HG03457 (cell line): Measurements from ENCODE around the gene BCAS3.
"Not testable (repeated sequence)": the region's sequence is repeated elsewhere in the genome, so short reads cannot be mapped to it uniquely, and the experiment has no call there.

Source experiments
- ATAC-seq: cut with Tn5 transposase; IDR thresholded peaks from one replicate; pipeline ENCODE4 v1.9.1; 2021; ENCODE audit warnings: moderate number of reproducible peaks; ENCODE audit not compliant: unreplicated experiment

Gene BCAS3

DNA sequence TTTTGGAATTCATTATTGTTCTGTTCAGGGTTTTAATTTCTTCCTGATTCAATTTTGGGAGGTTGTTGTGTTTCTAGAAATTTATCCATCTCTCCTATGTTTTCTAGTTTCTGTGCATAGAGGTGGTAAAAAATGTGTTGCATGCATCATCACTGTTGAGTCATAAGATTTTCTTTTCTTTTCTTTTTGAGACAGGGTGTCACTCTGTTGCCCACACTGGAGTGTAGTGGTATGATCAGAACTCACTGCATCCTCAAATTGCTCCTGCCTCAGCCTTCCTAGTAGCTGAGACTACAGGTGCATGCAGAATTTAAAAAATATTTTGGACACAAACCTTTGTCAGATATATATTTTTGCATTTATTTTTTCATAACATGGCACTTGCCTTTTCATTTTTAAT is 184.8 kb downstream of the BCAS3 start:
- no peak for ATAC-seq

DNA sequence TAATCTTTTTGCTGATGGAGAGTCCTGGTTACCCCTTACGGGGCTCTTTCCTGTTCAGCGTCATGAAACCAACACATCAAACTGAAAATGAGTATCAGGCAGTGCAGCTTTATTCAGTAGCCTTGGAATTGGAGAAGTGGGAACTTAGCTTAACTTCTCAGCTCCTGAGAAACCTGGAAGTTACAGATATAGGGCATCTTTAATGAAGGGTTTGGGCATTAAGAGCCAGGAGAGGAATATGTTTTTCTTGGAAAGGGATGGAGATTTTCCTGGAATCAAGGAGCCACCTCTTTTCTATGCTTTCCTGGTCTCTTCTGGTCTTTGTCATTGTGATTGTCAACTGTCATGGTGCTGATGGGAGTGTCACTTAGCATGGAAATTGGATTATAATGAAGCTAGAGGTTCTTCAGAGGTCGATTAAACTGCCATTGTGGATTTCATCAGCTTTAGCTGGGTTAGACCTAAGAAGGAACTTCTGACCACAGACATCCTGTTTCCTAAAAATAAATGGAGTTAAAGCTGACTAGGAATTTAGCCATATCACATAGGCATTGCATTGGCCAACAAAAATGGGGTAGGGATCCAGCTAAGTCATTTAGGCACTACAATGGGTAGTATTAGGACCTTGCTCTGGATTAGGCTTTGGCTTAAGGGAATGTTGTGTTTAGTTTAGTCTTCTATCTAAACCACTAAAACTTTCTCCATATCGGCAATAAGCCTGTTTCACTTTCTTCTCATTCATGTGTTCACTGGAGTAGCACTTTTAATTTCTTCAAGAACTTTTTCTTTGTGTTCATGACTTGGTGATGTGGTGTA is 186.4 kb downstream of the BCAS3 start:
- no peak for ATAC-seq

DNA sequence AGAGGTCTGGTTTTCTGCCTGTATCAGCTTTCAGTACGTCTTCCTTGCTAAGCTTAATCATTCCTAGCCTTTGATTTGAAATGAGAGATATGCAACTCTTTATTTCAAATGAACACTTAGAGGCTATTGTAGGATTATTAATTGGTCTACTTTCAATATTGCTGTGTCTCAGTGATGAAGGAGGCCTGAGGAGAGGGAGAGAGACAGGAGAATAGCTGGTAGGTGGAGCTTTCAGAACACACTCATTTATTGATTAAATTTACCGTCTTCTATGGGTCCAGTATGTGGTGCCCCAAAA is 187.0 kb downstream of the BCAS3 start:
- no peak for ATAC-seq

DNA sequence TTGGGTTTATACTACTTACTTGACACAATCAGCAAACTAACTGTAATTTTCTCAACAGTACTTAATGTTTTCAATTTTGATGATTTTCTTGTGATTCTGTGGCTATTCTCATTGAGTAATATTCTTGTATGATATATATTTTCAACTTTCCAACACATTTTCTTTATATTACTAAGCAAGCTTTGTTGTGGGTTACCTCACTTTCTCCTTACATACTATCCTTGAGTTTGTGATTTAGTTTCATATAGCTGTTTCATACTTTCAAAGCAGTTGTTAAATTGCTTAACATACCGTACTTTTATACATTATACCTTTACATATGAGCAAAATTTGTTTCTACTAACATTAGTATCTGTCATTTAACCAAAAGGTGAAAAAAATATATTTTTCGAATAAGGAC is 197.1 kb downstream of the BCAS3 start:
- ATAC-seq = no peak

DNA sequence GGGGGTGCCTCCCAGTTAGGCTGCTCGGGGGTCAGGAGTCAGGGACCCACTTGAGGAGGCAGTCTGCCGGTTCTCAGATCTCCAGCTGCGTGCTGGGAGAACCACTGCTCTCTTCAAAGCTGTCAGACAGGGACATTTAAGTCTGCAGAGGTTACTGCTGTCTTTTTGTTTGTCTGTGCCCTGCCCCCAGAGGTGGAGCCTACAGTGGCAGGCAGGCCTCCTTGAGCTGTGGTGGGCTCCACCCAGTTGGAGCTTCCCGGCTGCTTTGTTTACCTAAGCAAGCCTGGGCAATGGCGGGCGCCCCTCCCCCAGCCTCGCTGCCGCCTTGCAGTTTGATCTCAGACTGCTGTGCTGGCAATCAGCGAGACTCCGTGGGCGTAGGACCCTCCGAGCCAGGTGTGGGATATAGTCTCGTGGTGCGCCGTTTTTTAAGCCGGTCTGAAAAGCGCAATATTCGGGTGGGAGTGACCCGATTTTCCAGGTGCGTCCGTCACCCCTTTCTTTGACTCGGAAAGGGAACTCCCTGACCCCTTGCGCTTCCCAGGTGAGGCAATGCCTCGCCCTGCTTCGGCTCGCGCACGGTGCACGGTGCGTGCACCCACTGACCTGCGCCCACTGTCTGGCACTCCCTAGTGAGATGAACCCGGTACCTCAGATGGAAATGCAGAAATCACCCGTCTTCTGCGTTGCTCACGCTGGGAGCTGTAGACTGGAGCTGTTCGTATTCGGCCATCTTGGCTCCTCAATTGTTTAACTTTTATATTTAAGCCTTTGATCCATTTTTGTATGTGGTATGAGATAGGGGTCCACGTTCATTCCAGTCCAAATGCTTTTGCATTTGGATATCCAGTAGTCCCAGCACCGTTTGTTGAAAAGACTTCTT is 209.3 kb downstream of the BCAS3 start:
- not testable (repeated sequence) for ATAC-seq

DNA sequence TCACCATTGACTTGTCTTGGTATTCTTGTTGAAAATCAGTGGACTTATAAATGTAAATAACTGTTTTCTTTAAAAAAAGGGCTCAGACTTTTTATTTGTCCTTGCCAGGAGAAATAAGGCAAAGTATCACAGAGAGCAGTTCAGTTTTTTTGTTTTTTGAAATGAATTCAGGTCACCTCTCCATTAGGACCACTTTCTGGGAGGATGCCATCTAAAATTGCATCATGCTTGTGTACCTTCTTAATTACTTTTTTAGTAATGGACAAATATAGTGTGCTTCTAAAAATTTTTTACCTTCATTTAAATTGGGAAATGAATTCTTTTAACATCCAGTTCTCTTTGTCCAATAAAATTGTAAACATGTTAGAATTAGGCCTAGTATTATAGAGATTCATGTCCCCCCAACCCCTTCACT is 210.0 kb downstream of the BCAS3 start:
- ATAC-seq = no peak

DNA sequence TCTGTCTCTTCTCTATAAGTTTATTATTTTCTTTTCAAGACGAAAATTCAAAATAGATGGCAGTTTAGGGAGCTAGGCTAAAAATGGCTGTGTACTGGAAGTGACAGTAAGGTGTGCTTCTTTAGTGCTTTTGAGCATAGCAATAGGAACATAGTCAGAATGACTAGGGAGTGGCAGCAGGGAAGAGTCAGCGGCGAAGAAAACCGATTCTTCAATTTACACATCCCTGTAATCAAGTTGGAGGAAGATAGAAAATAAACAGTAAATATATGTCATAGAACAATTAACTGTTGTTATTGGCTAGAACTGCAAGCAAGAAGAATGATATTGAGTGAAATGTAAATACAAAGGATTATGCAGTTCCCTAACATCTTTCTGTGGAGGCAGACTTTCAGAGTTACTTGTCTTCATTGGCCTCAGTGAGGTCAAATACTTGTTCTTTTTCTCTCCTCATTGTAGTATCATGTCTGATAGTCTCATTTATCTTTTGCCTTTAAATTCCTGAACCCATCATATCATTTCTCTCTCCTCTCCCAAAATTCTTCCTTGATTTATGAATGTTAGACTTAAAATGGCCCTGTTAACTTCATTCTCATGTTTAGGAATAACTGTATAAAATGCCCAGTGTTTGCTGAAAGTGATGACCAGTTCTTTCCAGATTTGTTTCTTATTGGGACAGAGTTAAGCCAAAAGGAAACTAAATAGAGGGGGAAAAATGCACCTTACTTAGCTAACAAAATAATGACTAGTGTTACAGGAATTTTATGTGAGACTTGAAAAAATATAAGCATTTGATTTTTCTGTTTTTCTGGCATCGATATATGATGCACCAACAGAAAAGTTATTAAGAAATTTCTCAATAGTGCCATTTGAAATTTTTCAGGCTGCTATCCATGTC is 211.4 kb downstream of the BCAS3 start:
- no peak for ATAC-seq

DNA sequence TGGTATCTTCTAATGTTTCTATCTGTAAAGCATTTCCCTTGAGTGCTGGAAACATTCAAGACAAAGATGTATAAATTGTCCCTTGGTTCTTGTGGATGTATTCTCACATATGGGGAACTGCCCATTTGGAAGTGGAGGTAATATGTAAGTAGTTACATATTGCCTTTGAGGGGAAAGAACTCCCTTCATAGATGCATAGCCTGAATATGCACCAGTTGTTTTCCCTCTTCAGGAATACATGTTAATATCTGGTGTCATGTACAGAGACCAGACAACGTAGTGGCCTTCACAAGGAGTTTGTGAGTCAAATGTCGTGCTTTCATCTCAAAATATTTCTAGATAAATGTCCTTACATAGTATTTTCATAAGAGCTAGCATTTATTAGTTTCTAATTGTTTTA is 213.5 kb downstream of the BCAS3 start:
- no peak for ATAC-seq

DNA sequence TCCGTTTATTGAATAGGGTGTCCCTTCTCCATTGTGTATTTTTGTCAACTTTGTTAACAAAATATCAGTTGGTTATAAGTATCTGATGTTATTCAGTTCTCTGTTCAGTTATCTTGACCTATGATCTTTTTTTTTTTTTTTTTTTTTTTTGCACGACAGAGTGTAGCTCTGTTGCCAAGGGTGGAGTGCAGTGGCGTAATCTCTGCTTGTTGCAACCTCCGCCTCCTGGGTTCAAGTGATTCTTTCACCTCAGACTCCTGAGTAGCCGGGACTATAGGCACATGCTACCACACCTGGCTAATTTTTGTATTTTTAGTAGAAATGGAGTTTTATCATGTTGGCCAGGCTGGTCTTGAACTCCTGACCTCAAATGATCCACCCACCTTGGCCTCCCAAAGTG is 215.8 kb downstream of the BCAS3 start:
- no peak for ATAC-seq

DNA sequence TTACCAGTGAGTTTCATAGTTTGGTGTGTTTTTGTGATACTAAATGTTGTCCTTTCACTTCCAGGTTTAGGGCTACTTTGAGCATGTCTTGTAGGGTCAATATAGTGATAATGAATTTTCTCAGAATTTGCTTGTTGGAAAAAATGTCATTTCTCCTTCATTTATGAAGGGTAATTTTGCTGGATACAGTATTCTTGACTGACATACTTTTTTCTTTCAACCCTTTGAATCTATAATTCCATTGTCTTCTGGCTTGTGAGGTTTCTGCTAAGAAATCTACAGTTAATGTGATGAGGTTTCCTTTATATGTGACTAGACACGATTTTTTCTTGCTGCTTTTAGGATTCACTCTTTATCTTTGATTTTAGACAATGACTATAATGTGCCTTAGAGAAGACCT is 219.3 kb downstream of the BCAS3 start:
- no peak for ATAC-seq

DNA sequence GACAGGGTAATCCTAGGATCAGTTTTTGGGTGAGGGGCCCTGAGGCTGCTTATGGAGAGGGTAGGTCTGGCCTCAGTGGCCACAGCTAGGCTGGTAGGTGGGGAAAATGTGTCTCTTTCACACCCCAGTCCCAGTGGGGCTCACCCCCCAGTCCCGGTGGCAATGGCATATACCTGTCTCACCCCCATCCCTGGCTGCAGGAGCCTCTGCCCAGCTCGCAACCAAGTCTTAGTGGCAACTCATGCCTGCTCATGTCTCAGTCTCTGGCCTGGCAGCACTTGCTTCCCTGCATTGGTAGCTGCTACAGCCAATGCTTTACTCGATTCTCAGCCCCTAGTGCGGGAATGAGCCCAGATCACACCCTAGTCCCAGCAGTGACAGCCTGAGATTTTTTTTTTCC is 221.5 kb downstream of the BCAS3 start:
- ATAC-seq = no peak

DNA sequence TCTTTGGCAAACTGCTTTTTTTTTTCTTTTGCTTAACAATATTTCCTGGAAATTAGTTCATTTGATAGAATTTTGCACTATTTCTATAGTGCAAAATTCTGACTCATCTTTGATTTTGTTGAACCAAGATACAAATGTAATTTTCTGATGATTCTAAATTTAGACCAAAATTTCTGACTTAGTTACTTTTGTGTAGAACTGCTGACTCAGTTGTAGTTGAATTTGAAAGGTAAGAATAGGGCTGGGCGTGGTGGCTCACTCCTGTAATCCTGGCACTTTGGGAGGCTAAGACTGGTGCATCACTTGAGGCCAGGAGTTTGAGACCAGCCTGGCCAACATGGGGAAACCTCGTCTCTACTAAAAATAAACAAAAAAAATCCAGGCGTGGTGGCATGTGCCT is 223.0 kb downstream of the BCAS3 start:
- no peak for ATAC-seq

DNA sequence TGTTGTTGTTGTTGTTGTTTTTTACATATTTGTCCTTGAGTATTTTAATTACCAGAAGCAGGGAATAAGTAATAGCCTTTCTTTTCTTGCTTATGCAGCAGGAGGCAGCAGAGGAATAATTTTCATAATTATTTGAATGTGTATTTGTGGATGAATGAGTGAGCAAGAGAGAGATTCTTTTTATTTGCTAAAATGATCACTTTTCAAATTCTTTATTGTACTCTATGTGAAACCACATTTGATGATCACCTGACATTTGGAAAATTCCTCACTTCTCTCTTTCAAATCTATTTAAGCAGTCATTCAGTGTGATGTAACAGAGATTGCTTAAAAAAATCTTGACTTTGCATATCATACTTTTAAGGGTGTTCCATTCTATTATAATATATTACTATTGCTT is 223.6 kb downstream of the BCAS3 start:
- ATAC-seq = no peak

DNA sequence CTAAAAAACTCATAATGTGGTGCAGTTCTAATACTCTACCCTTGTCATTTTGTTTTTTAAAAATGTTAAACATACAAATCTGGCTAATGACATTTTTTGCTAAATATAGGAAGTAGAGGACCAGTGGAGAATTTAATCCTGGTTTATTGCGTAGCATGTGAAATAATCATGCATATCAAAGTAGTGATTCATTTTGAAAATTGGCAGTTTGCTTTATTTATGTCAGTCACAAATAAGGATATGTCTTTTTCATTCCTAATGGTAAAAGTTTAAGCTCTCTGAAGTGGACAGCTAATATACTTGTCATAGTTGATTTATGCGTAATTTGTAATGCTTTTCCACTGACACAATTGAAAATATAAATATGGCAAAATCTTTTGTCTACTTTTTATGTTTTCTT is 224.2 kb downstream of the BCAS3 start:
- no peak for ATAC-seq

DNA sequence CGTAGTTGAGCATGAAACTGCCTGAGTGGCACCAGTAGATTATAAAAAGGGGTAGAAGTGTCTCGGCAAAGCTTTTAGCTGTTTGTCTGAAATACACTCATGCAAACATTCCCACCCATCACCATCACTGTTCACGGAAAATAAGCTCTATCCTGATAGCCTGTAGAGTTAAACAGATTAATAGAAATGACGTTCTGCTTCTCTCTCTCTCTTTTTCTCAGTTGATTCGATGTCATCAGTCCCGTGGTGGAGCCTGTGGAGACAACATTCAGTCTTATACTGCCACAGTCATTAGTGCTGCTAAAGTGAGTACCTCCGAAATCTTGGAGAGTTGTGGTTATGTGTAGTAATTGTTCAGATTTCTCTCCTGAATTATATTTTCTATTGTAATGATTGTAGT is 224.7 kb downstream of the BCAS3 start:
- no peak for ATAC-seq

DNA sequence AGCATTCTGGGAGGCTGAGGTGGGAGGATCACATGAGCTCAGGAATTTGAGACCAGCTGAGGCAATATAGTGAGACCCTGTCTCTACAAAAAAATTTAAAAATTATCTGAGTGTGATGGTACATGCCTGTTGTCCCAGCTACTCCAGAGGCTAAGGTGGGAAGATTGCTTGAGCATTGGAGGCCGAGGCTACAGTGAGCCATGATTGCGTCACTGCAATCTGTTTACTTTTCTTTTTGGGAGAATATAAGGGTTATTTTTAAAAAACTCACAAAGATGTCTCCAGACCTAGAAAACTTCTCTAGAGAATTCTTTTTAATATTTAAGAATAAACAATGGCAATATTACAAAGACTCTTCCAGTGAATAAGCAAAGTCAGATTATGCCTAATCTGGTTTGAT is 226.9 kb downstream of the BCAS3 start:
- no peak for ATAC-seq

DNA sequence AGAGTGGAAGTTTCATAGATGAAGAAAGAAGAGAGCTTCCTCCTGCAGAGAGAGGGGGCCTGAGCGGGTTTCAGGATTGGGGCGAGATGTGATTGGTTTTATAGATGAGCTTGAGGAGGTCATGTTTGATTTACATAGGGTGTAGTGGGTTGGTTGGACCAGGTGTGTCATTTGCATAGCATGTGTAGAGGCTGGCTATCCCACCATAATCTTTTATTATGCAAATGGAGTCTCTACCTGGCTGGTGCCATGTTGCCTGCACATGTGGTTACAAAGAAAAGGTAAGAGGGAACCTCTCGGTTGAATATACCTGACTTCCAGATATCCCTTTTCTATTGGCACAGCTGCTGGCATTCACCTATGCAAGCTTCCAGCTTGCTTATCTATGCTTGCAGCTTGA is 228.1 kb downstream of the BCAS3 start:
- no peak for ATAC-seq

DNA sequence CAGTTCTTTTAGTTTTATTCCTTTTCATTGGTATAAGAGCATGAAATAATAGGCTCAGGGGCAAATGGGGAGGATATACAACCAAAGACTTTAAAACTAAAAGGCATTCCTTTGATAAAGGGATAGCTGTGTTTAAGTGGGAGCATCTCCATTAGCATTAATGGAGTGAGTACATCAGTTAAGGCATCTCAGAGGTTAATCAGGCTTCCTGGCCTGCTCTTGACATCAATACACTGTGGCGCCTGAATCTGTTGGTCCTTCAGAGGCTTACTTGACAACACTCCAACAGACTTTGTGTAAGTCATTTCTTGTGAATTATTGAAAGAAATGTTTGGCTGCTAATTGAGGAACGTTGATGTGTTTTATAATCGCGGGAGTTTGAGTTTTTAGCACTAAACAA is 230.7 kb downstream of the BCAS3 start:
- ATAC-seq = no peak

DNA sequence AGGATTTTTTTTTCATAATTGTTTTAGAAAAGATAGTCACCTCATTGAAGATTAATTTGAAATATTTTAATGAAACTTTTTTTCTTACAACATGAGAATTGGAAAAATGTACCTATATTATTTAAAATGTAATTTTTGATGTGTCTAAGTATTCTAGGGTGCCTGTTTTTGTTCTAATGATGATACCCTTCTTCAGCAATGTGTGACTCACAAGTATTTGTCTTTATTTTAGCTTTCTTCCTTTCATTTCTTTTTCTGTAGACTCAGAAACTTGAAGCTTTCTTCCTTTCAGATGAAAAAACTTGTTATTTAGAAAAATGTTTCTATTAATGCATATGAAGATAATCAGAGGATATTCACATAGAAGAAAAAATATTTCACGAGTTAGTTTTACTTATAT is 231.8 kb downstream of the BCAS3 start:
- ATAC-seq = no peak

DNA sequence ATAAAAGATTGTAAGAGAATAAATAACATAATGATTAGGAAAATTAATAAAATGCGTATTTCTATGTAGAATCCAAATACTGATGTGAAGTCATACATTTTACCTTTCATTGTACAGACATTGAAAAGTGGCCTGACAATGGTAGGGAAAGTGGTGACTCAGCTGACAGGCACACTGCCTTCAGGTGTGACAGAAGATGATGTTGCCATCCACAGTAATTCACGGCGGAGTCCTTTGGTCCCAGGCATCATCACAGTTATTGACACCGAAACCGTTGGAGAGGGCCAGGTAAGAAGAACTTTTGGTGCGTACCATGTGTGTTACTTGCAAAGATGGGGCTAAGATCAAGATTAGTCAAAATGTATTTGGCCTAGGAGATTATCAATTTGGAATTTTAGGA is 232.8 kb downstream of the BCAS3 start:
- no peak for ATAC-seq

DNA sequence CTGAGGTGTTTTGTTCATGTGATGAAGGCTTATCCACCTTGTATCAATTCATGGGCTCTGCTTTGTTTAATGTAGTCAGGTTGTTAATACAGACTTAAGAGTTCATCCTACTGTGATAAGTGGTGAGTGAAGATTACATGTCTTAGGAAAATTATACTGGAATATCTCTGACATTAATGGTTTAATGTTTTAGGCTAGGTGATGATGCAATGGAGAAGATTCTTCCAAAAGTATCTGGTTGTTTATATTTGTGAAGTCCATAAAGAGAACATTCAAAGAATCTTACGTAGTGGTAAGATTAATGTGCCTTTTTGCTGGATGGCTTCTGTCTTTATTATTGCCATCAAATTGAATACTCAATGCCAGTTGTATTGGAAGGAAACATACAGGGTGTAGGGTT is 236.4 kb downstream of the BCAS3 start:
- ATAC-seq = no peak
